HG03108 (cell line): Measurements from ENCODE around the gene SETD1B.
A peak's percentile ranks its signal among the peaks of the same experiment; 100 is the strongest.
"Not testable (repeated sequence)": the region's sequence is repeated elsewhere in the genome, so short reads cannot be mapped to it uniquely, and the experiment has no call there.

ENCODE experiments used
- ATAC-seq: cut with Tn5 transposase; IDR thresholded peaks from one replicate; pipeline ENCODE4 v1.9.1; 2021; ENCODE audit warnings: moderate library complexity; ENCODE audit not compliant: unreplicated experiment

The SETD1B gene

GRCh38 chr12:121803861-121804416, at the start of gene SETD1B:
Gene SETD1B (plus strand): TSS chr12:121804009. CDS start chr12:121804738, 729 bp downstream.
- no peak for ATAC-seq

- no peak for ATAC-seq
These were observed 49.0 kb upstream of the SETD1B start for GRCh38 chr12:121754836-121755235.

DNA sequence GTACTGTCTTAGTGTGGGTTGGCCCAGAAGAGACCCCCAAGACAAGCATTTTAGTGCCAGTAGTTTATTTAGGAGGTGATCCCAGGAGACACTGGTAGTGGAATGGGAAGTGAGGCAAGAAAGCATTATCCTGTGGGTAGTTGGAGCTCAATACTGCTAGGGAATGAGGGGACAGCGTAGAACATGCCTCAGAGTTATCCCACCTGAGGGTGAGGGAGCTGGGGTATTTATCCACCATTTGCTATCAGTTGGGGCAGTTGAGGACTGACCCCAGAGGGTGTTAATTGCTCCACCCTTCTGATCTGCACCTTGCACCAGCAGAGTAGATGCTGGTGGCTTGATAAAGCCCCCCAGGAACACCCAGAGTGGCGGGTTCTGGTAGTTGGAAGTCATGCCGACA, 48.2 kb upstream of the SETD1B start:
- ATAC-seq = no peak

DNA sequence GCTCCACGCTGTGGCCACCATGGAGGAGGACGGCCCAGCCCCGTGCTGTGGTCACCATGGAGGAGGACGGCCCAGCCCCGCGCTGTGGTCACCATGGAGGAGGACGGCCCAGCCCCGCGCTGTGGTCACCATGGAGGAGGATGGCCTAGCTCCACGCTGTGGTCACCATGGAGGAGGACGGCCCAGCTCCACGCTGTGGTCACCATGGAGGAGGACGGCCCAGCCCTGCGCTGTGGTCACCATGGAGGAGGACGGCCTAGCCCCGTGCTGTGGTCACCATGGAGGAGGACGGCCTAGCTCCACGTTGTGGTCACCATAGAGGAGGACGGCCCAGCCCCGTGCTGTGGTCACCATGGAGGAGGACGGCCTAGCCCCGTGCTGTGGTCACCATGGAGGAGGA, 45.3 kb upstream of the SETD1B start:
- ATAC-seq = not testable (repeated sequence)

GRCh38 chr12:121762269-121762668, 41.5 kb upstream of the SETD1B start:
- no peak for ATAC-seq

DNA sequence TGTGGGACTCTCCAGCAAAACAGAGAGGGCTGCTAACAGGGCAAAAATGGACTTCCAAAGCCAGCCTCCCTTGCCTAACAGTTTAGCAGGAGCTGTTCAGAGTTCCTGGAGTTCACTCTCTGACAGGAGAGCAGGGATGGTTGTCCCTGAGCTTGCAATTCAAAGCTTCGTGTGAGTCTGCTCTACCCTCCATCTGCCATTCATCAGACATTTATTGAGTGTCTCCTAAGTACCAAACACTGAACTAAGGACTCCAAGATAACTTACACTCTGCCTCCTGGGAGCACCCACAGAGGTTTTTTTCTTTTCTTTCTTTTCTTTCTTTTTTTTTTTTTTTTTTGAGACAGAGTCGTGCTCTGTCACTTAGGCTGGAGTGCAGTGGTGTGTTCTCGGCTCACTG, 39.0 kb upstream of the SETD1B start:
- ATAC-seq = no peak

DNA sequence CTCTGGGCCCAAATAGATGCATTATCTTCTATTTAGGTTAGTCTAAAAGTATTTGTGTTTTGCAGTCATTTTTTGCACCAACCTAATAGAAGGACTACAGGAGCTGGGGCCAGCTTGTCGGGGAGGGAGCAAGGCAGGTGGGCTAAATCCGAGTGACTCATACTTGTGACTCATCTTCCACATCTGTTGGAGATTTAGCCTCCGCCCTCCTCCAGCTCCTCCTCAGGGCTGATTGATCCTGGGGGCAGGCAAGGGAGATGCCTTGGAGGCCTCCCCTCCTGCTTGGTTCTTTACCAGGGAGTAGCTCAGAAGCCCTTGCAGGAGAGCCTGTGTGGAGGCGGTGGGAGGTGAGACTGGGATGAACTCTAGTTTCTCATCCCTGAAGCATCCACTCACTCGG, 38.2 kb upstream of the SETD1B start:
- ATAC-seq = no peak

DNA sequence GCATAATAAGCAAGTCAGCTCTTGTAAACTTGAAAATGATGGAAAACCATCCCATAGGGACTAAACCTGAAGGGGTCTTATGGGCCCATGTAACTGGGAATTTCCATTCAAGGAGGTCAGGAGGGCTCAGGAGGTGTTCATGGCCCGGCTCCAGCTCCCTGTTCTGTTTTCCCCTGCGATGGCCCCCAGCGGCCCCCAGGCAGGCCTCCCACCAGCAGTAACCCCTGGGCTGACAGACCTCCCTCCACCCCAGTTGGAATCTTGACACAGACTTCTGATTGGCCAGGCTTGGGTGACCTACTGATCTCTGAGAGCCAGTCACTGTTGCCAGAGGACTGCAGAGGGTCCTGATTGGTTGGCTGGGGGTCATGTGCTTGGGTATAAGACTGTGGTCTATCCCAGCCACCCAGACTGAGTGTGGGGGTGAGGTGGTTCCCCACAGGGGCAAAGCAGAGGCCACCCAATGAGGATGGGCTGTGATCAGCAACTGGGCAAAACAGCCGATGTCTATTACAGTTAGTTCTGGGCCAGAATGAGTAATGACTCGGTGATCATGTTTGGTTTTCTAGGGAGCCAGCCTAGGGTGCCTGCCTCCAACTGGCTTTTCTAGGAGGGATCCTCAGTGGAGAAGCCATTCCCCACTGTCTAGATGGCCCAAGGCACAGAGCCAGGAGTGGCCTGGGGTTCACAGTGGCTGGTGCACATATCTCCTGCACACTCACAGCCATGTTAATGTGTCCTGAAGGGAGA, 37.3 kb upstream of the SETD1B start:
- ATAC-seq = no peak

GRCh38 chr12:121767525-121768016, 36.2 kb upstream of the SETD1B start:
- no peak for ATAC-seq

- ATAC-seq = no peak
These were observed 34.4 kb upstream of the SETD1B start for GRCh38 chr12:121769297-121769830.

GRCh38 chr12:121769831-121770301, 33.9 kb upstream of the SETD1B start:
- no peak for ATAC-seq

DNA sequence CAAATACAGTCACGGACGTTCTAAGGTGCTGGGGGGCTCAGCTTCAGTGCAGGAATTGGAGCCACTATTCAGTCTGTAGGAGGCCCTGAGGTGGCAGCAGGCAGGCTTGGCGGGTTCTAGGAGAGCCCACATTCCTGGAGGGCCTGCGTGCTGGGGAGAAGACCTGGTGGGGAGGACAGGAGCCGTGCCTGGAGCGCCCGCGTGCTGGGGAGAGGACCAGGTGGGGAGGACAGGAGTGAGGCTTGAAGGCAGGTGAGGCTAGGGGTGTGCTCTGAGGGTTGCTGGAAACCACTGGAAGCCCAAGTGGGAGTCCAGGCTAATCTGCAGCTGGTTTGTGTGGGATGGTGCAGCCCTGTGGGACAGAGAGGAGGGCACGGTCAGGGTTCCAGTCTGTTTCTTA, 33.4 kb upstream of the SETD1B start:
- no peak for ATAC-seq

GRCh38 chr12:121770813-121771625, 32.8 kb upstream of the SETD1B start:
- no peak for ATAC-seq

DNA sequence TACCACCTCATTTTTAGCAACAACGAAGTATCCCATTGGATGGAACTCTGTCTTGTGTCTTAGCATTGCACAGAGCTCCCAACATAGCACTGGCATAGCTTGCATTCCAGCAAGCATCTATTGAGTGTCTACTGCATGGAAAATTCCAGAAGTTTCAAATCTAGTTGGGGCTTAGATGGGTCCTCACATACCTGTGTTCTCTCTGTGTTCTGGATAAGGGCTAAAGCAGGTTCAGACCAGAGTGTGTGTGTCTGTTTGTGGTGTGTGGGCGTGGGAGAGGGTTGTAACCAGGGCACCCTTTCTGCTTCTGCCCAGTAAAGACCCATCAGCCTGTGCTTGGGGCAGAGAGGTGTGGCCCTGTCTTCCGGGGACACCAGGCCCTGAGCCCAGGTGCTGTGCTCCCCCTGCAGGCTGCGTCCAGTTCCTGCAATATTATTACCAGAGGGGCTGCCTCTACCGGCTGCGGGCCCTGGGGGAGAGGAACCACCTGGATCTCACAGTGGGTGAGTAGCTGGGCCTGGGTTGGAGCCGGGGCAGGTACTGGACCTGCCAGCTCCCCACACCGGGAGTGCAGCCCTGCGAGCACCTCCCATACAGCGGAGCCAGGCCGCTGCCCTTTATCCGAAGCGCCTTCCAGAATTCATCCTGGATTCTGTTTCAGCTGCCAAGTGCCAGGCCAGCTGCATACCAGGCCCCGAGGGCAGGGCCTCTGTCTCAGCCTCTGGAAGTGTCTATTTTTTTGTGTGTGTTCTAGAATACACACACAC, 30.6 kb upstream of the SETD1B start:
- ATAC-seq = peak; percentile 87

DNA sequence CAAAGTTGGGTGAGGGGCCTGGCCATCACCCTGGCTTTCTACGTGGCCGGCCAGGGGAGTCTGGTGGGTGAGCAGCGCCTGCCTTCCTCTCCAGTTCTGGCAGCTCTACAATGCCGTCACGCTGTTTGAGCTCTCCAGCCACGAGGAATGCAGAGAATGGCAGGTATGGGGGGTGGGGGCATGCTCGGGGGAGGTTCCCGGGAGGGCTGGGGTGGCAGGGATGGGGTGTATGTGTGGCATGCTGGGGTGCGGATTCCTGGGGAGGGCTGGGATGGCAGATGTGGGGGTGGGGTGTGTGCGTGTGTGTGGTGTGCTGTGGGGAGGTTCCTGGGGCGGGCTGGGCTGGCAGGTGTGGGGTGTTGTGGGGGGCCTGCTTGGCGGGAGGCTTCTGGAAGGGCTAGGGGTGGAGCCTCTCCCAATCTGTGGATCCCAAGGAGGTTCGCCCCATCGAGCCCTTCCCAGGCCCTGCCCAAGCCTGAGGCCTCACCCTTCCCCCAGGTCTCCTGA, 28.8 kb upstream of the SETD1B start:
- no peak for ATAC-seq

DNA sequence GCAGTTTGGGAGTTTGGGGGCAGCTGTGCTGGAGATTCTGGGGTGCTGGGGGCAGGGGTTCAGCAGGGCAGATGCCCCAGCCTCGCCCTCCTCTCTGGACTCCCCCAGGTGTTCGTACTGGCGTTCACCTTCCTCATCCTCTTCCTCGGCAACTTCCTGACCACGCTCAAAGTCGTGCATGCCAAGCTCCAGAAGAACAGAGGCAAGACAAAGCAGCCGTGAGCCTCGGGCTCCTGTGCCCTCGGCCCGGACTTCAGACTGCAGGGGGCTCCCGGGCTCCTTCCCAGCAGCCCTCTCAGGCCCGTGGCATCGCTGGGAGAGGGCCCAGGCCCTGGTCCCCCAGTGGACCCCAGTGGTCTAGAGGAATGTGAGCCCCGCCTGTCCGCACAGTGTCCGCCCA, 28.3 kb upstream of the SETD1B start:
- ATAC-seq = no peak

DNA sequence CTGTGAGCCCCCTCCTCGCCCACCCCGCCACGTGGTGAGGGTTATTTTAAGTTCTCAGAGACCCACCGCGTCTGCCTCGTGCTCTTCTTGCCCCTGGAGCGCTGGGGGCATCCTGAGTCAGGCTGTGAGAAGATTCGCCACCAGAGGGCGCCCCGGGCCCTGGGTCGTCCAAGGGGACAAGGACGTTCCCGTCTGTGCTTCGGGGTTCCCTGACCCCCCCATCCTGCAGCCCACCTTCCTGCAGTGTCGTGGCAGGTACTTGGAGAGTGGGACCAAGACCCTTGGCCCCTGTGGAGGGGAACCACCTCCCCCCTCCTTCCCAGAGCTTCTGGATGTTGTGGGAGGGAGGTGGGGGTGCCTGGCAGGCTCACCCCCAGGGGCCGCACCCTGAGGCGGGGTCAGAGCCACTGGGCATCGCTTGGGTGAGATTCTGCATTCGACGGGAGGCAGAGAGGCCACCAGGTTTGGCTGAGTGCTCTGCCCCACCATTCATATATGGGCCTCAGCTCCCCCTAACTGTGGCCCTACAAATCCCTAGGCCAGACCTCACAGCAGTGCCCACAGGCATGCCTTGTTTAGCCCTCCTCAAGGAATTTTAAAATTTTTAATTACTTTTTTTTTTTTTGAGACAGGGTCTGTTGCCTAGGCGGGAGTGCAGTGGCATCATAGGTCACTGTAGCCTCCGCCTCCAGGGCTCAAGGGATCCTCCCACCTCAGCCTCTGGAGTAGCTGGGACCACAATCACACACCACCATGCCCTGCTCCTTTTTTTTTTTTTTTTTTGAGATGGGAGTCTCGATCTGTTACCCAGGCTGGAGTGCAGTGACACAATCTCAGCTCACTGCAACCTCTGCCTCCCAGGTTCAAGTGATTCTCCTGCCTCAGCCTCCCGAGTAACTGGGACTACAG, 27.4 kb upstream of the SETD1B start:
- no peak for ATAC-seq

- no peak for ATAC-seq
These were observed 25.0 kb upstream of the SETD1B start for GRCh38 chr12:121778567-121779421.
